HL-60 (cell line): Measurements from ENCODE around the gene WFDC5.
A peak's percentile ranks its signal among the peaks of the same experiment; 100 is the strongest.
"Not testable (repeated sequence)": the region's sequence is repeated elsewhere in the genome, so short reads cannot be mapped to it uniquely, and the experiment has no call there.

ENCODE experiments used
- DNase-seq, 2 experiments: peaks; one replicate each; pipeline ENCODE4 v3.0.0-alpha.2; 2010 to 2020; ENCODE audit warnings: low read depth in 1 of 2, low spot score in 1 of 2
- H3K27ac ChIP-seq: fragments of 250-450 bp; sonication (Bioruptor Pico); replicated peaks from 2 replicates; pipeline ENCODE4 v1.5.1; 2020; ENCODE audit warnings: mild to moderate bottlenecking, moderate library complexity
- H3K27me3 ChIP-seq: fragments of 250-450 bp; sonication (Bioruptor Pico); 2 replicates; pipeline ENCODE4 v1.5.1; 2021; ENCODE audit warnings: mild to moderate bottlenecking, moderate library complexity; ENCODE audit not compliant: insufficient read depth, poor library complexity, severe bottlenecking
- H3K4me3 ChIP-seq: replicated peaks from 2 replicates; pipeline ENCODE4 v1.5.1; 2011; ENCODE audit warnings: mild to moderate bottlenecking, control low read depth, low read length; ENCODE audit not compliant: insufficient read depth
- CTCF ChIP-seq: IDR thresholded peaks from one replicate; pipeline ENCODE4 v1.5.1; 2011; ENCODE audit warnings: low read length, control low read depth, inconsistent platforms; ENCODE audit not compliant: insufficient read depth
- GABPA ChIP-seq: IDR thresholded peaks from 2 replicates; pipeline ENCODE4 v1.6.1; 2012; ENCODE audit warnings: low read depth
- POLR2AphosphoS5 ChIP-seq: IDR thresholded peaks from 2 replicates; pipeline ENCODE4 v1.6.1; 2012; ENCODE audit warnings: low read depth
- REST ChIP-seq: IDR thresholded peaks from 2 replicates; pipeline ENCODE4 v1.6.1; 2012; ENCODE audit warnings: low read depth; ENCODE audit not compliant: insufficient replicate concordance
- SPI1 ChIP-seq: IDR thresholded peaks from 2 replicates; pipeline ENCODE4 v1.6.1; 2012; ENCODE audit warnings: low read depth, mild to moderate bottlenecking, borderline replicate concordance

Gene WFDC5

GRCh38 chr20:45156713-45157112 is 41.7 kb upstream of the WFDC5 start:
- peak; percentile 42 to 70 for DNase-seq
- H3K27me3 ChIP-seq: no peaks in the 10 kb centered on the region
- H3K27ac ChIP-seq: no peak overlapping the region
- no peak overlapping the region for H3K4me3 ChIP-seq
- peak; percentile 85 for TF ChIP-seq SPI1
- TF ChIP-seq REST: no peak
- no peak for TF ChIP-seq POLR2AphosphoS5
- no peak for TF ChIP-seq CTCF

- 0 out of 2 replicates have a peak, but pooled peaks have one; percentile 14 for TF ChIP-seq SPI1
- H3K4me3 ChIP-seq, DNase-seq, H3K27me3 ChIP-seq, H3K27ac ChIP-seq: not testable (repeated sequence)
These were observed 39.8 kb upstream of the WFDC5 start for GRCh38 chr20:45154794-45155193.

- TF ChIP-seq SPI1: no peak
- no peak for TF ChIP-seq REST
- TF ChIP-seq POLR2AphosphoS5: no peak
- no peak for TF ChIP-seq GABPA
- no peak for TF ChIP-seq CTCF
- no peak for DNase-seq
- Histone ChIP-seq H3K27ac (no peak overlapping the region), H3K4me3 (no peak overlapping the region), H3K27me3 (no peaks in the 10 kb centered on the region)
These were observed 39.2 kb upstream of the WFDC5 start for GRCh38 chr20:45154183-45154582.

GRCh38 chr20:45153752-45154151 is 38.8 kb upstream of the WFDC5 start:
- no peak overlapping the region for H3K4me3 ChIP-seq
- H3K27ac ChIP-seq: no peak overlapping the region
- TF ChIP-seq POLR2AphosphoS5: no peak
- peak; percentile 17; the same call in 1 of the 2 replicates for TF ChIP-seq SPI1
- peak in 1 of 2 experiments; percentile 42 for DNase-seq
- no peaks in the 10 kb centered on the region for H3K27me3 ChIP-seq

- Histone ChIP-seq H3K4me3 (no peak overlapping the region), H3K27ac (no peak overlapping the region), H3K27me3 (no peaks in the 10 kb centered on the region)
- TF ChIP-seq GABPA: no peak
- TF ChIP-seq REST: no peak
- TF ChIP-seq CTCF: no peak
- TF ChIP-seq POLR2AphosphoS5: no peak
- no peak for TF ChIP-seq SPI1
- no peak for DNase-seq
These were observed 38.2 kb upstream of the WFDC5 start for GRCh38 chr20:45153147-45153546.
